ENCODE data around the gene YOD1. TPM values are rescaled to one million over a fixed set of nuclear protein-coding genes. Genes with fewer than 3 reads are reported as not detected.

YOD1 gene
- total and polyA plus RNA-seq, 10 of the 15 experiments (the other 5 are each of a cell fraction or from before 2014, with no cell fraction given), result 2.1 to 7.9 (median 5.0) TPM

- POLR2A ChIA-PET, result no interaction called here
- no peak overlapping the region for H2AFZ ChIP-seq (ENCODE audit: control insufficient read depth, low read depth, low read length)
- H3K27ac ChIP-seq (ENCODE audit: control insufficient read depth, insufficient read depth), result no peak overlapping the region
- CTCF ChIA-PET, result interaction anchor here (1.3 to 4.4 kb wide), 7 partner anchors 11 to 268 kb away, joined by 4 to 35 read pairs (median 18); partner anchors contain the start of gene C1orf116
- H4K20me1 ChIP-seq (ENCODE audit: control insufficient read depth, insufficient read depth), result no peaks in the 10 kb centered on the region
- no peak overlapping the region for H3K4me2 ChIP-seq (ENCODE audit: control insufficient read depth, insufficient read depth)
- ATAC-seq, result no peak
- no peak for FAIRE-seq
- TF ChIP-seq ATF2 (IDR thresholded peaks at IDR 0.05; ENCODE audit: low read length) (no peak), ZBTB40 (IDR thresholded peaks at IDR 0.05; ENCODE audit: borderline replicate concordance) (no peak), IRF3 (IDR thresholded peaks at IDR 0.05) (no peak), ELK1 (IDR thresholded peaks at IDR 0.05; ENCODE audit: low read depth, low read length) (no peak), MYB (IDR thresholded peaks at IDR 0.05; ENCODE audit: borderline replicate concordance, low read depth, low read length) (no peak), ZNF384 (IDR thresholded peaks at IDR 0.05; ENCODE audit: borderline replicate concordance, low read depth, low read length) (no peak)
- TF ChIP-seq, protein P1, sequence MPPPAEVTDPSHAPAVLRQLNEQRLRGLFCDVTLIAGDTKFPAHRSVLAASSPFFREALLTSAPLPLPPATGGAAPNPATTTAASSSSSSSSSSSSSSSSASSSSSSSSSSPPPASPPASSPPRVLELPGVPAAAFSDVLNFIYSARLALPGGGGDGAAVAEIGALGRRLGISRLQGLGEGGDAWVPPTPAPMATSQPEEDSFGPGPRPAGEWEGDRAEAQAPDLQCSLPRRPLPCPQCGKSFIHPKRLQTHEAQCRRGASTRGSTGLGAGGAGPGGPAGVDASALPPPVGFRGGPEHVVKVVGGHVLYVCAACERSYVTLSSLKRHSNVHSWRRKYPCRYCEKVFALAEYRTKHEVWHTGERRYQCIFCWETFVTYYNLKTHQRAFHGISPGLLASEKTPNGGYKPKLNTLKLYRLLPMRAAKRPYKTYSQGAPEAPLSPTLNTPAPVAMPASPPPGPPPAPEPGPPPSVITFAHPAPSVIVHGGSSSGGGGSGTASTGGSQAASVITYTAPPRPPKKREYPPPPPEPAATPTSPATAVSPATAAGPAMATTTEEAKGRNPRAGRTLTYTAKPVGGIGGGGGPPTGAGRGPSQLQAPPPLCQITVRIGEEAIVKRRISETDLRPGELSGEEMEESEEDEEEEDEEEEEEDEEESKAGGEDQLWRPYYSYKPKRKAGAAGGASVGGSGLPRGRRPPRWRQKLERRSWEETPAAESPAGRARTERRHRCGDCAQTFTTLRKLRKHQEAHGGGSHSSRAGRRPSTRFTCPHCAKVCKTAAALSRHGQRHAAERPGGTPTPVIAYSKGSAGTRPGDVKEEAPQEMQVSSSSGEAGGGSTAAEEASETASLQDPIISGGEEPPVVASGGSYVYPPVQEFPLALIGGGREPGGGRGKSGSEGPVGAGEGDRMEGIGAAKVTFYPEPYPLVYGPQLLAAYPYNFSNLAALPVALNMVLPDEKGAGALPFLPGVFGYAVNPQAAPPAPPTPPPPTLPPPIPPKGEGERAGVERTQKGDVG (CRISPR knock-in tag; IDR thresholded peaks at IDR 0.05), result no peak
- TF ChIP-seq, protein P2, sequence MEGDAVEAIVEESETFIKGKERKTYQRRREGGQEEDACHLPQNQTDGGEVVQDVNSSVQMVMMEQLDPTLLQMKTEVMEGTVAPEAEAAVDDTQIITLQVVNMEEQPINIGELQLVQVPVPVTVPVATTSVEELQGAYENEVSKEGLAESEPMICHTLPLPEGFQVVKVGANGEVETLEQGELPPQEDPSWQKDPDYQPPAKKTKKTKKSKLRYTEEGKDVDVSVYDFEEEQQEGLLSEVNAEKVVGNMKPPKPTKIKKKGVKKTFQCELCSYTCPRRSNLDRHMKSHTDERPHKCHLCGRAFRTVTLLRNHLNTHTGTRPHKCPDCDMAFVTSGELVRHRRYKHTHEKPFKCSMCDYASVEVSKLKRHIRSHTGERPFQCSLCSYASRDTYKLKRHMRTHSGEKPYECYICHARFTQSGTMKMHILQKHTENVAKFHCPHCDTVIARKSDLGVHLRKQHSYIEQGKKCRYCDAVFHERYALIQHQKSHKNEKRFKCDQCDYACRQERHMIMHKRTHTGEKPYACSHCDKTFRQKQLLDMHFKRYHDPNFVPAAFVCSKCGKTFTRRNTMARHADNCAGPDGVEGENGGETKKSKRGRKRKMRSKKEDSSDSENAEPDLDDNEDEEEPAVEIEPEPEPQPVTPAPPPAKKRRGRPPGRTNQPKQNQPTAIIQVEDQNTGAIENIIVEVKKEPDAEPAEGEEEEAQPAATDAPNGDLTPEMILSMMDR (IDR thresholded peaks at IDR 0.05 in 2 of 3, conservative IDR thresholded peaks at IDR 0.05 in 1 of 3; ENCODE audit: control insufficient read depth in 2 of 3, extremely low read depth in 1 of 3, insufficient read depth in 1 of 3, low read depth in 3 of 3, low read length in 3 of 3), result no peak
- no peaks in the 10 kb centered on the region for H3K9me3 ChIP-seq (replicated peaks; ENCODE audit: control insufficient read depth, insufficient read depth, low read length)
- SMC1A ChIA-PET (ENCODE audit: uncharacterized antibody, unreplicated experiment), result no interaction called here
- WGBS (ENCODE audit: insufficient coverage, insufficient replicate concordance, low lambda C conversion rate, missing lambda C conversion rate), result 43% methylated on average over 4 of the region's 4 CpGs
- in situ Hi-C loops (cut with MboI) (no loop called here), intact Hi-C loops (cut with micrococcal nuclease; ENCODE audit: unreplicated experiment) (loop anchor here (5.0 kb wide), 1 partner anchor 74 kb away; no protein-coding TSS in a partner anchor)
- H3K4me1 ChIP-seq (ENCODE audit: control insufficient read depth, insufficient read depth, low read length), result no peaks in the 10 kb centered on the region
- no TSS peak for BruUV-seq (replicated peaks)
- DNase-seq (ENCODE audit: low read depth, low spot score), result no peak
- no peak overlapping the region for H3K9ac ChIP-seq (ENCODE audit: control insufficient read depth, insufficient read depth, low read length)
- peaks cover 0 to under 1% of the 10 kb centered on the region in 2 experiments; a peak in 1 of 4 replicates for H3K27me3 ChIP-seq (replicated peaks in 1 of 2; ENCODE audit: control insufficient read depth in 2 of 2, insufficient read depth in 2 of 2, low read length in 1 of 2)
- H3K79me2 ChIP-seq (ENCODE audit: control insufficient read depth, insufficient read depth, low read length), result no peaks in the 10 kb centered on the region
- RAD21 ChIA-PET (ENCODE audit: unreplicated experiment), result no interaction called here
- no peak overlapping the region for H3K4me3 ChIP-seq
- H3K36me3 ChIP-seq (ENCODE audit: control insufficient read depth in 2 of 2, insufficient read depth in 2 of 2, low read length in 1 of 2), result no peaks in the 10 kb centered on the region
Observed at GRCh38 chr1:207003210-207003609, 47.8 kb downstream of the YOD1 start.
